Activated CD8-positive, alpha-beta memory T cell treated with anti-CD3 and anti-CD28 coated beads, Interleukin-2, amount 10 ng/mL, durations not matched to agents 7 days and 5 days (primary cell): ENCODE data around the gene SCN7A. TPM values are rescaled to one million over a fixed set of nuclear protein-coding genes. Genes with fewer than 3 reads are reported as not detected.
"Not testable (repeated sequence)": the region's sequence is repeated elsewhere in the genome, so short reads cannot be mapped to it uniquely, and the experiment has no call there.

Experiments
- ATAC-seq: fragments of 150-1000 bp; cut with Tn5 transposase; one replicate; pipeline ENCODE4 v1.10.0; 2021; ENCODE audit warnings: moderate library complexity
- CTCF ChIA-PET: fragments of 350-600 bp; sonication (Branson Sonifier 250); formaldehyde crosslinking; loops from one replicate; lab custom pipeline; 2021; ENCODE audit warnings: antibody characterized with exemption; lab: Charles Lee
- DNase-seq: peaks from one replicate; pipeline ENCODE4 v3.0.0-alpha.2; 2020
- H3K27ac Mint-ChIP-seq: one replicate; pipeline ENCODE4 v1.8.0; 2021; ENCODE audit warnings: mild to moderate bottlenecking, mixed read lengths
- H3K27me3 Mint-ChIP-seq: one replicate; pipeline ENCODE4 v1.8.0; 2021; ENCODE audit warnings: mixed read lengths
- H3K36me3 Mint-ChIP-seq: one replicate; pipeline ENCODE4 v1.8.0; 2021; ENCODE audit warnings: mild to moderate bottlenecking, mixed read lengths
- H3K4me1 Mint-ChIP-seq: one replicate; pipeline ENCODE4 v1.8.0; 2021; ENCODE audit warnings: mixed read lengths
- H3K4me3 Mint-ChIP-seq: one replicate; pipeline ENCODE4 v1.8.0; 2021; ENCODE audit warnings: mild to moderate bottlenecking, moderate library complexity, mixed read lengths
- H3K9me3 Mint-ChIP-seq: one replicate; pipeline ENCODE4 v1.8.0; 2022; ENCODE audit warnings: low read depth, mixed read lengths
- total RNA-seq, 2 experiments: library from RNA; stranded (reverse); gene quantifications; one replicate each; pipeline ENCODE4 v1.2.3, GENCODE V29; 2021

Gene SCN7A
- total RNA-seq, 2 experiments from 2014 or later, result not detected

GRCh38 chr2:166485558-166486178 is 8.4 kb downstream of the SCN7A start:
- no peaks in the 10 kb centered on the region for H3K9me3 Mint-ChIP-seq
- H3K4me1 Mint-ChIP-seq, result no peaks in the 10 kb centered on the region
- H3K36me3 Mint-ChIP-seq, result no peaks in the 10 kb centered on the region
- no peaks in the 10 kb centered on the region for H3K27me3 Mint-ChIP-seq
- no peak overlapping the region for H3K4me3 Mint-ChIP-seq
- H3K27ac Mint-ChIP-seq, result no peak overlapping the region
- ATAC-seq (no peak), DNase-seq (no peak)
- CTCF ChIA-PET, result no interaction called here

- Mint-ChIP-seq H3K4me3 (no peak overlapping the region), H3K27ac (no peak overlapping the region), H3K27me3 (no peaks in the 10 kb centered on the region), H3K36me3 (no peaks in the 10 kb centered on the region), H3K4me1 (no peaks in the 10 kb centered on the region), H3K9me3 (no peaks in the 10 kb centered on the region)
- DNase-seq (no peak), ATAC-seq (no peak)
- CTCF ChIA-PET, result no interaction called here
Observed at GRCh38 chr2:166472332-166472731, 21.7 kb downstream of the SCN7A start.

GRCh38 chr2:166468124-166469024 is 25.7 kb downstream of the SCN7A start:
- no peak overlapping the region for H3K4me3 Mint-ChIP-seq
- H3K27ac Mint-ChIP-seq, result no peak overlapping the region
- H3K9me3 Mint-ChIP-seq, result no peaks in the 10 kb centered on the region
- H3K4me1 Mint-ChIP-seq, result no peaks in the 10 kb centered on the region
- H3K36me3 Mint-ChIP-seq, result no peaks in the 10 kb centered on the region
- CTCF ChIA-PET, result no interaction called here
- DNase-seq (no peak), ATAC-seq (no peak)
- H3K27me3 Mint-ChIP-seq, result no peaks in the 10 kb centered on the region

GRCh38 chr2:166464187-166464586 is 29.9 kb downstream of the SCN7A start:
- Mint-ChIP-seq H3K9me3 (no peaks in the 10 kb centered on the region), H3K4me1 (no peaks in the 10 kb centered on the region), H3K27me3 (no peaks in the 10 kb centered on the region), H3K4me3 (no peak overlapping the region), H3K36me3 (no peaks in the 10 kb centered on the region), H3K27ac (no peak overlapping the region)
- DNase-seq, result no peak
- no peak for ATAC-seq
- CTCF ChIA-PET, result no interaction called here

DNA sequence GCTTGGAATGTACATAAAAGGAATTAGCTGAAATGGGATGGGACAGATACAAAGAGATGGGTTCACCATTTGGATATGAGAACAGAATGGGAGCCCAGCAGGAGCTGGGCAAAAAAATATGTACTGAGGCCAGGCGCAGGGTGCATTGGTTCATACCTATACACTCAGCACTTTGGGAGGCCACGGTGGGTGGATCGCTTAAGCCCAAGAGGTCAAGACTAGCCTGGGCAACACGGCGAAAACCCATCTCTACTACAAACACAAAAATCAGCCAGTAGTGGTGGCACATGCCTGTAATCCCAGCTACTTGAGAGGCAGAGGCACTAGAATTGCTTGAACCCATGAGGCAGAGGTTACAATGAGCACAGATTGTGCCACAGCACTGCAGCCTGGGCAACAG is 30.4 kb downstream of the SCN7A start:
- H3K36me3 Mint-ChIP-seq, result no peaks in the 10 kb centered on the region
- DNase-seq (no peak), ATAC-seq (no peak)
- CTCF ChIA-PET, result no interaction called here
- H3K27ac Mint-ChIP-seq, result no peak overlapping the region
- H3K4me3 Mint-ChIP-seq, result no peak overlapping the region
- H3K27me3 Mint-ChIP-seq, result no peaks in the 10 kb centered on the region
- no peaks in the 10 kb centered on the region for H3K4me1 Mint-ChIP-seq
- no peaks in the 10 kb centered on the region for H3K9me3 Mint-ChIP-seq

DNA sequence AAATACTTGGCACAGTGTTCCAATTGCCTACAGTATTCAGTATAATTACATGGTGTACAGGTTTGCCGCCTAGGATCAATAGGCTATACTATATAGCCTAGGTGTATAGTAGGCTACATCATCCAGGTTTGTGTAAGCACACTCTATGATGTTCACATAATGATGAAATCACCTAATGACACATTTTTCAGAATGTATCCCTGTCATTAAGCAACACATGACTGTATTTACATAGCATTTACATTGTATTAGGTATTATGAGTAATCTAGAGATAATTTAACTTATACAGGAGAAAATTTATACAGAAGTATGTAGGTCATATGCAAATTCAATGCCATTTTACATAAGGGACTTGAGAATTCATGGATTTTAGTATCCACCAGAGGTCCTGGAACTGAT is 35.4 kb downstream of the SCN7A start:
- DNase-seq (no peak), ATAC-seq (no peak)
- CTCF ChIA-PET, result no interaction called here
- H3K27ac Mint-ChIP-seq, result no peak overlapping the region
- H3K4me3 Mint-ChIP-seq, result no peak overlapping the region
- H3K4me1 Mint-ChIP-seq, result no peaks in the 10 kb centered on the region
- H3K27me3 Mint-ChIP-seq, result no peaks in the 10 kb centered on the region
- H3K36me3 Mint-ChIP-seq, result no peaks in the 10 kb centered on the region
- H3K9me3 Mint-ChIP-seq, result no peaks in the 10 kb centered on the region

DNA sequence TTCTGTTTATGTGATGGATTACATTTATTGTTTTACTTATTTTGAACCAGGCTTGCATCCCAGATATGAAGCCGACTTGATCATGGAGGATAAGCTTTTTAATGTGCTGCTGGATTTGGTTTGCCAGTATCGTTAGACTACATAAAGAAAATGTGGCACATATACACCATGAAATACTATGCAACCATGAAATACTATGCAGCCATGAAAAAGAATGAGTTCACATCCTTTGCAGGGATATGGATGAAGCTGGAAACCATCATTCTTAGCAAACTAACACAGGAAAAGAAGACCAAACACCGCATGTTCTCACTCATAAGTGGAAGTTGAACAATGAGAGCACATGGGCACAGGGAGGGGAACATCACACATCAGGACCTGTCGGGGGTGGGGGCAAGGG is 38.2 kb downstream of the SCN7A start:
- H3K4me3 Mint-ChIP-seq, DNase-seq, H3K36me3 Mint-ChIP-seq, H3K9me3 Mint-ChIP-seq, H3K4me1 Mint-ChIP-seq, H3K27me3 Mint-ChIP-seq, H3K27ac Mint-ChIP-seq, CTCF ChIA-PET, ATAC-seq: not testable (repeated sequence)

- Mint-ChIP-seq H3K27ac (no peak overlapping the region), H3K27me3 (no peaks in the 10 kb centered on the region), H3K4me1 (no peaks in the 10 kb centered on the region), H3K9me3 (peaks cover 2% of the 10 kb centered on the region), H3K4me3 (no peak overlapping the region), H3K36me3 (no peaks in the 10 kb centered on the region)
- no peak for DNase-seq
- no peak for ATAC-seq
- CTCF ChIA-PET, result no interaction called here
Observed at GRCh38 chr2:166454006-166454595, 39.9 kb downstream of the SCN7A start.

- Mint-ChIP-seq H3K4me3 (no peak overlapping the region), H3K27me3 (no peaks in the 10 kb centered on the region), H3K27ac (no peak overlapping the region), H3K9me3 (peaks cover 2% of the 10 kb centered on the region), H3K4me1 (no peaks in the 10 kb centered on the region), H3K36me3 (no peaks in the 10 kb centered on the region)
- DNase-seq, result no peak
- ATAC-seq, result no peak
- CTCF ChIA-PET, result no interaction called here
Observed at GRCh38 chr2:166451468-166451867, 42.6 kb downstream of the SCN7A start.

GRCh38 chr2:166449439-166449838 is 44.6 kb downstream of the SCN7A start:
- DNase-seq (no peak), ATAC-seq (no peak)
- Mint-ChIP-seq H3K27me3 (no peaks in the 10 kb centered on the region), H3K9me3 (peaks cover 6% of the 10 kb centered on the region), H3K36me3 (no peaks in the 10 kb centered on the region), H3K4me1 (no peaks in the 10 kb centered on the region), H3K27ac (no peak overlapping the region), H3K4me3 (no peak overlapping the region)
- CTCF ChIA-PET, result no interaction called here

GRCh38 chr2:166448106-166448505 is 45.9 kb downstream of the SCN7A start:
- Mint-ChIP-seq H3K36me3 (no peaks in the 10 kb centered on the region), H3K4me3 (no peak overlapping the region), H3K27ac (no peak overlapping the region), H3K9me3 (peaks cover 6% of the 10 kb centered on the region), H3K27me3 (no peaks in the 10 kb centered on the region), H3K4me1 (no peaks in the 10 kb centered on the region)
- CTCF ChIA-PET, result no interaction called here
- ATAC-seq (no peak), DNase-seq (no peak)

- no peaks in the 10 kb centered on the region for H3K36me3 Mint-ChIP-seq
- H3K27me3 Mint-ChIP-seq, result no peaks in the 10 kb centered on the region
- ATAC-seq (no peak), DNase-seq (no peak)
- no peak overlapping the region for H3K4me3 Mint-ChIP-seq
- peaks cover 4% of the 10 kb centered on the region for H3K9me3 Mint-ChIP-seq
- H3K27ac Mint-ChIP-seq, result no peak overlapping the region
- CTCF ChIA-PET, result no interaction called here
- H3K4me1 Mint-ChIP-seq, result no peaks in the 10 kb centered on the region
Observed at GRCh38 chr2:166444306-166444705, 49.7 kb downstream of the SCN7A start.

DNA sequence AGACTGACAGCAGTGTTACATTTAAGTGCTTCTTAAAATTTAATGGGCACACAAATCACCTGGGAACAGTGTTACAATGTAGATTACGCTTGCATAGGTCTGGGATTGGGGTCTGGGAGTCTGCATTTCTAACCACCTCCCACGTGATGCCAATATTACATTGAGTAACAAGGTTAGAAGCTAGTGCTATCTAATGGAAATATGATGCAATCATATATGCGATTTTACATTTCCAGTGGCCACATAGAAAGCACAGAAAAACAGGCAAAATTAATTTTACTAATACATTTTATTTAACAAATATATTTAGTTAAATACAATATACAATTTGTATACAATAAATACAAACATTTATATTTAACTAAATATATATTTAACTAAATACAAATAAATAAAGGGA is 53.7 kb downstream of the SCN7A start:
- H3K36me3 Mint-ChIP-seq, result no peaks in the 10 kb centered on the region
- no peaks in the 10 kb centered on the region for H3K27me3 Mint-ChIP-seq
- no peak for DNase-seq
- ATAC-seq, result no peak
- no peak overlapping the region for H3K4me3 Mint-ChIP-seq
- no peak overlapping the region for H3K27ac Mint-ChIP-seq
- no peaks in the 10 kb centered on the region for H3K4me1 Mint-ChIP-seq
- H3K9me3 Mint-ChIP-seq, result peaks cover 2% of the 10 kb centered on the region
- CTCF ChIA-PET, result no interaction called here

GRCh38 chr2:166439078-166439477 is 55.0 kb downstream of the SCN7A start:
- DNase-seq (no peak), ATAC-seq (no peak)
- Mint-ChIP-seq H3K4me1 (no peaks in the 10 kb centered on the region), H3K27ac (no peak overlapping the region), H3K4me3 (no peak overlapping the region), H3K27me3 (no peaks in the 10 kb centered on the region), H3K36me3 (no peaks in the 10 kb centered on the region), H3K9me3 (no peaks in the 10 kb centered on the region)
- CTCF ChIA-PET, result no interaction called here
